Activated CD4-positive, alpha-beta T cell treated with anti-CD3 and anti-CD28 coated beads, Interleukin-2, Interleukin-6, amounts not matched to agents 100 ng/mL and 50 ng/mL, durations not matched to agents 16 hours and 8 hours (primary cell): ENCODE measurements around the gene ADI1.

ENCODE experiments used
- DNase-seq: peaks from one replicate; pipeline ENCODE4 v3.0.0-alpha.2; 2020

ADI1 gene

GRCh38 chr2:3519255-3520205 lies at the start of gene ADI1:
Gene ADI1, minus strand, starts transcription at chr2:3519531. Its CDS starts 44 bp downstream, at chr2:3519487.
- peak; percentile 88 for DNase-seq

- DNase-seq = no peak
These were observed 47.5 kb upstream of the ADI1 start for GRCh38 chr2:3566806-3567205.

GRCh38 chr2:3565117-3565516 lies 45.8 kb upstream of the ADI1 start:
- DNase-seq = no peak

GRCh38 chr2:3563521-3563976 lies 44.2 kb upstream of the ADI1 start:
- no peak for DNase-seq

DNA sequence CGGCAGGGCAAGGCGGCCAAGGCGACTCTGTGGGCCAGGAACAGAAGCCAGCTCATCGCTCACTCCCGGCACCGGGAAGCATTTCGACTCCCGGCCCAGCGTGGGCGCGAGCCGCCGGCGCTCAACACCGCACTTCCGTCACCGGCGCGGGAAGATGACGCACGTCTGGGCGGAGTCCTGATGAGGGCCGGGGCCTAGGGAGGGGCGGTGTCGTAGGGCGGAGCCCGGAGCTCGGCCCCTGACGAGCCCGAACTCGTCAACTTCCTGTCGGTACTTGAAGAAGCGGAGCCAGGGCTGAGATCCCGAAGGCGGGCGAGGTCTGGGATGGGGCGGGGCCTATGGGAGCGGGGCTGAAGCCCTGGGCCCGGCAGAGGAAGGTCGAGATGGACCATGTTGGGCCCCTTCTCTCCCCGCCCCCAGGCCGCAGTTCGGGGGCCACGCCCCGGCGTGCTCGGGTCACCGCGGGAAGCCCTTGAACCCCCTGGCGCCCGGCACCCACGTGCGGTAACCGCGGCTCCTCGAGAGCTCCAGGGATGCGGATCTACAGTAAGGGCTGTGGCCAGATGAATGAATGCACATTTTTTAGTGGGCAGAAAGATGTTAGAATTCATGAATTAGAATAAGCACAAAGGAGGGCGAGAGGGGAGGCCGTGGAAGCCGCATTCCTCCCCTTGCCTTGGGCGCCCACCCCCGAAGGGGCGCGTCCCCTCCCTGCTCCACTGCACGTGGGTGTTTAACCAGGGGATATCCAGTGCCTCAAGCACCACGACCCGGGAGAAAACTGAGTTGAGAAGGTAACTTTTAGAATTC lies 39.1 kb upstream of the ADI1 start, which contains the start of gene RNASEH1:
RNASEH1 (minus strand) TSS at position 129 of the 810 bp plus-strand sequence; CDS start at position 56, 73 bp downstream.
- peak; percentile 99 for DNase-seq

DNA sequence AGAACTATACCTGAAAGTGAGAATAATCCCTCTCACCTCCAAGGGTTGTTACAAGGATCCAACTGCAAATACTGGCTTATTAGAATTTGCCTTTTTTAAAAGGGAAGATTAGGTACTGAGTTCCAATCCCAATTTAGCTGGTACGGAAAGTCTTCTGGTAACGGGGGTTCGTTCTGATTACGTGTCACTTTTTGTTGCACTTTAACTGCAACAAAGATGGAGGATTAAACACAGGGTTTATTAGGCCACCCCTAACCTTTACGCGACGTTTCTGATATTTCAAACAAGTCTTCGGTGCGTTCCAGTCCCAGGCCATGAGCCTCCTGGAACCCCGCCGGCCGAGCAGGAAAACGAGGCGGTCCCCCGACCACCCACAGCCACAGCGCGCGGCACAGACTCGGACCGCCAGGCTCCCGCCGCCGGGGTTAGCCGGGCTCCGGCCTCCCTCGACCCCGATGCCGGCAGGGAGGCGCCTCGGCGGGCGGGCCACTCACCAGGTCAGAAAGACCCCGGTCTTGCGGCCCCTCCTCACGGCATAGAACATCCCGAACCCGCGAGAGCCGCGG lies 38.4 kb upstream of the ADI1 start:
- no peak for DNase-seq

DNA sequence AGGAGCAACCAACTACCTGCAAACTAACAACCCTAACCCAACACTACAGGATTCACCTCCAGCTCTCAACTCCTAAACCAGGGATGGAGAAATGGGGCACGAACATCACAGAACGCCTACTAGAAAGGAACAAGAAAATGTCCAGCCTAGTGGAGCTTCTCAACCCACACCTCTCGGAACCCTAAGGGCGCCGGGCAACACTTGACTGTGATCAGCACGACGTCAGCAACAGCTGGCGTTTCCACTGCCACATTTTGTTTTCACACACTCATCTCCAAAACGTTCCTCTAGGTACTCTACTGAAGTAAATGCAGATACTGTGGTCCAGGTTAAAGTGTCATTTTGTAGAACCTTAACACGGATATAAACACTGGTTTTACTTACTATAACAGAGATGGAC lies 34.6 kb upstream of the ADI1 start:
- no peak for DNase-seq

- DNase-seq = no peak
These were observed 28.6 kb upstream of the ADI1 start for GRCh38 chr2:3547915-3548314.

GRCh38 chr2:3545788-3546478 lies 26.6 kb upstream of the ADI1 start:
- DNase-seq = no peak

DNA sequence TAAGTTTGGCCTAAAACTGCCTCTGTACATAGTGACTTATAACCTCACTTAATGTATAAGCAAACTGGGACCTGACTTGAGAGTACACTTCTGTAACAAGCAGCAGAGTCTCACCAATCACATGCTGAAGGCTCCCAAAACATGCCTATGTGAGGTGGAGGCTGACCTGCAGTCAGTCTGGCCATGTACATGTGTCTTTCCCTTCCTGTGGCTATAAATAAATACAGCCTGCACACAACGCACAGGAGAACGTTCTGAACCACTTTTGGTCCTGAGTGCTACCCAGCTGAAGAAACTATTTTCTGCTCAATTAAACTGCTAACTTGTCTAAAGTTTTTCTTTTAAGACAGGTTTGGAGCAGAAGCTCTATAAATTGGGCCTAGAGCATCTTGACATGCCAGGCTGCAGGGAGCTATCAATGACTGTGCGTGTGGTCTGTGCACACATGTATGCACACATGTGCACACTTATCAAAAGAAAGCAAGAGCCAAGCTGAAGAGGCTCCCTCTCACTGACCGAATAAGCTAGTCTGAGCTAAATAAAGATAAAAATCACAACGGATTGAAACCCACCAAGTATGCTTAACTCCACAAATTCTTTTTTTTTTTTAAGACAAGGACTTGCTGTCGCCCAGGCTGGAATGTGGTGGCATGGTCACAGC lies 23.8 kb upstream of the ADI1 start:
- DNase-seq = no peak

GRCh38 chr2:3542107-3542506 lies 22.8 kb upstream of the ADI1 start:
- no peak for DNase-seq

DNA sequence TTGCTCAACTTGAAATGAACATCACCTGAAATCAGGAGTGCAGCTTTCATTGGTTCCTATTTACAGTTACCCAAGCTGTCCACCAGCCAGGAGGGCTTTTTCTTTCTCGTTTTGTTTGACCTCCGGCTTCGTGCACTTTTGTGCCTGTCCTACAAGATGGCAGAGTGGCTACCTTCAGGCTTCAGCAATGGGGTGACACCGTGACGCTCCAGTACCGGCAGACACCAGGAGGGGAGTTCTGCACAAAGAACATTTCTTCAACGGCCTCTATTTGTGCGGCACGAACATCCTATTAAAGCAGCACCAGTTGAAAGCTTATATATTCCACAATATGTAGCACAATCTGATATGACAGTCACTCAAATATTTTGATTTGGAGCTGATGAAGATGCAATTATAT lies 20.5 kb upstream of the ADI1 start:
- DNase-seq = no peak

DNA sequence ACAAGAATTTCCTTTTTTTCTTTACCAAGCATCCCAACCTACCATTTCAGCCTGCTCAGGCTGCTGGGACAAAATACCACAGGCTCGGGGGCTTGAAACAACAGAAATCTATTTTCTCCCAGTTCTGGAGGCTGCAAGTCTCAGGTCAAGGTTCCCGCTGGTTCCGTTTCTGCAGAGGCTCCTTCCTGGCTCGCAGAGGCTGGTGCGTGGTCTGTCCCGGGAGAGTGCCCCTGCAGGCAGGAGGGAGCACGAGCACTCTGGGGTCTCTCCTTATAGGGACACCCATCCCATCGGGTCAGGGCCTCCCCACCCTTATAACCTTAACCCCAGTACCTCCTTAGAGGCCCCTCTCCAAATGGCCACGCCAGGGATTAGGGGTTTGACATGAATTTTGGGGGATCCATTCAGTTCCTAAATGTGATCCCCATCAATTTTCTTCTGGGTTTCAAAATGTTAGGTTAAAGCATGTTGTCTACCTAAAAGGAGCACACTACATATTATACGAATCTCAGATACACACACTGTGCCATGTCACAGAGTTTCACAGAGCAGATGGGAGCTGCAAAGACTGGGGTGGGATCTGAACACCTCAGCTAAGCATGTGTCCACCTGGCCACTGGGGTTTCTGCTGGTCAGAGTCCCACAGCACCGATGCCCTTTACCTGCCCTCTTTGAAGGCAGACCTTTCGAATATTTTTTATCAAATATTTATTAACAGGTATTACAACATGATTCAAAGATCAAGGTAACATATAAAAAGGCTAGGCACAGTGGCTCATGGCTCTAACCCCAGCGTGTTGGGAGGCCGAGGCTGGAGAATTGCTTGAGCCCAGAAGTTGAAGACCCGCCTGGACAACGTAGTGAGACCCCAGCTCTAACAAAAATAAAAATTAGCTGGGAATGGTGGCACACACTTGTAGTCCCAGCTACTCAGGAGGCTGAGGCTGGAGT lies 17.6 kb upstream of the ADI1 start:
- DNase-seq = no peak

DNA sequence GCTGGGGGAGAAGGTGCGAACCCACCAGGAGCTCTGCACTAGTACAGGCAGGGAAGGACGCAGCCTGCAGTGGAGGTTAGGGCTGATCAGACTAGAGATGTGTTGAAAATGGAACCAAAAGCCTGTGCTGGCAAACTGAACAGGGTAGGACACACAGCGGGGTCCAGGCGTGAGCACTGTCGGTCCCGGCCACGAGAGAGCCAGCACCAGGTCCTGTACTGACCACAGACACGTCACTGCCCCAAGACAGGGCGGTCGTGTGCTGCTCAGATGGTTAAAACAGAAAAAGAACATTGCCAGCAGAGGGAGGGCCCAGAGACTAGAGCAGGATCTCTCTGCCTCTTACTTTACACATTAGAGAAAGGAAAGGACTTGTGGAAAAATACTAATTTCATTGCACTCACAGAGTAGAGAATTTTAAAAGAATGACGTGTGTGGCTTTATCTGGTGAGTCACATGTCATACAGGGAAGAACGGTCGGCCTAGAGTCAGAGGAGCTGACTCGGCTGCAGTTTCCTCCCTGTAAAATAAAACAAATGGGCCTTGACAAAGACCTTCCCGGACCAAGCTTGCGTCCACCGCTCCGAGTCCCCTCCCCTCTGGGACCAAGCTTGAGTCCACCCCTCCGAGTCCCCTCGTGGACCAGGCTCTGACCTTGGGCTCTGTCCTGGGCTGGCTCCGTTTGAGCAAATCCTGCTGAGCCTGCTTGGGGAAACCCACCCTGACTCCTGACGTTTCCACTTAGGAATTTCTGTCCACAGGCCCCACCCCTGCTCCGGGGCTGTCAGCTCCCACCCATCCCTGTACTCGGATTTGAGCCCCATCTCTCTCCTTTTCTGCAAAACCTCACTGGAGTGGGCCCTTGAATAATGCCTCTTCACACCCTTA lies 16.7 kb upstream of the ADI1 start:
- no peak for DNase-seq

GRCh38 chr2:3535467-3535793 lies 16.1 kb upstream of the ADI1 start:
- no peak for DNase-seq

GRCh38 chr2:3534251-3534814 lies 15.0 kb upstream of the ADI1 start:
- no peak for DNase-seq

DNA sequence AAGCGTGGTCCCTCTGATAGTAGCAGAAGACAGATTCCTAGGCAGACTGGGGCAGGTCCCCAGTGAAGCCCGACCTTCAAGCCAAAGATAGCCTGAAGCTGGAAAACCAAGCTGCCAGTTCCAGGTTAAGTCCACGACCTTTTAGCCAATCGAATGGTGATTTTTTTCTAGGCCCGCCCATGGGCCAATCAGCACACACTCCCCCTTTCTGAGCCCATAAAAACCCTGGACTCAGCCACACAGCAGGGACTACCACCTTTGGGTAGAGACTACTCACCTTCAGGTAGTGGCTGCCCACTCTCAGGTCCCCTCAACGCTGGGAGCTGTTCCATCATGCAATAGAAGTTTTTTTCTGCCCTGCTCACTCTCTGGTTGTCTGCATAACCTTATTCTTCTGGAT lies 14.5 kb upstream of the ADI1 start:
- no peak for DNase-seq

DNA sequence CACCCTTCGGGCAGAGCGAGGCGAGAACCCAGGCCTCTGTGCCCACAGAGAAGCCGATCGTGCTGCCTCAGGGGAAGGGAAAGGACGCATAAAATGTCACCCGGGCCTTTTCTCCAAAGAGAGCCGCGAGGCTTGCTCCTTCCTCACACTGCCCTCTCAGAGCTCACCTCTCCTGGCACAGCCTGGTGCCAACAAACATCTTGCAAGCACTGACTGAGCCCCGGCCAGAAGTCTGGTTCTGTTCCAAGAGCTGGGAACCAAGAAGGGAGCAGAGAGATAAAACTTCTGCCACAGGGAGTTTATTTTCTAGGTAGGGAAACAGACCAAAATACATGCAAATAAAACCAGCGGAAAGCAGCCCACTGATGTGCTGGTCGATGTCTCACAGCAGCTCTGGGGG lies 13.6 kb upstream of the ADI1 start:
- DNase-seq = no peak

- DNase-seq = no peak
These were observed 10.1 kb upstream of the ADI1 start for GRCh38 chr2:3529316-3530025.
